ENCODE measurements around the gene KPNB1. TPM values are rescaled to one million over a fixed set of nuclear protein-coding genes. Genes with fewer than 3 reads are reported as not detected.

The KPNB1 gene
- total RNA-seq, 2 experiments from 2014 or later: 589 to 605 TPM

GRCh38 chr17:47708312-47708863, 58.7 kb downstream of the KPNB1 start:
- ATAC-seq (no peak), DNase-seq (no peak)
- Mint-ChIP-seq H3K4me1 (ENCODE audit: low read depth) (peaks cover 77% of the 10 kb centered on the region), H3K27me3 (no peaks in the 10 kb centered on the region), H3K27ac (no peak overlapping the region), H3K36me3 (ENCODE audit: low read depth) (peaks cover 29% of the 10 kb centered on the region), H3K9me3 (no peaks in the 10 kb centered on the region), H3K4me3 (no peak overlapping the region)
- ChIA-PET POLR2A (interaction anchor here (13.0 to 18.8 kb wide), 2 partner anchors 8 to 26 kb away, joined by 233 to 493 read pairs; partner anchors contain the start of gene TBX21), CTCF (interaction anchor here (13.6 to 19.3 kb wide), 3 partner anchors 5 to 29 kb away, joined by 240 to 424 read pairs (median 240); partner anchors contain the start of gene TBX21)
- no peak for TF ChIP-seq CTCF (IDR thresholded peaks at IDR 0.05)
- intact Hi-C loops (cut with micrococcal nuclease): loop anchor here (5.0 kb wide), 1 partner anchor 61 kb away; the partner anchor contains the start of gene KPNB1

GRCh38 chr17:47708864-47709541, 59.3 kb downstream of the KPNB1 start:
- no peak for DNase-seq
- CTCF ChIA-PET: interaction anchor here (13.6 to 19.3 kb wide), 3 partner anchors 4 to 29 kb away, joined by 240 to 424 read pairs (median 240); partner anchors contain the start of gene TBX21
- Mint-ChIP-seq H3K9me3 (no peaks in the 10 kb centered on the region), H3K4me3 (no peak overlapping the region), H3K27me3 (no peaks in the 10 kb centered on the region), H3K4me1 (ENCODE audit: low read depth) (peaks cover 74% of the 10 kb centered on the region), H3K36me3 (ENCODE audit: low read depth) (peaks cover 25% of the 10 kb centered on the region), H3K27ac (no peak overlapping the region)
- TF ChIP-seq CTCF (IDR thresholded peaks at IDR 0.05): no peak
- POLR2A ChIA-PET: interaction anchor here (2.0 to 18.8 kb wide), 4 partner anchors 7 to 25 kb away, joined by 10 to 493 read pairs (median 224); partner anchors contain the start of gene TBX21
- ATAC-seq: no peak
- intact Hi-C loops (cut with micrococcal nuclease): loop anchor here (5.0 kb wide), 1 partner anchor 62 kb away; the partner anchor contains the start of gene KPNB1

- peaks cover 22% of the 10 kb centered on the region for H3K36me3 Mint-ChIP-seq (ENCODE audit: low read depth)
- POLR2A ChIA-PET: interaction anchor here (2.0 to 11.4 kb wide), 2 partner anchors 9 to 24 kb away, joined by 10 to 214 read pairs; partner anchors contain the start of gene TBX21
- peaks cover 74% of the 10 kb centered on the region for H3K4me1 Mint-ChIP-seq (ENCODE audit: low read depth)
- CTCF ChIA-PET: interaction anchor here (13.6 to 19.3 kb wide), 3 partner anchors 4 to 28 kb away, joined by 240 to 424 read pairs (median 240); partner anchors contain the start of gene TBX21
- H3K27me3 Mint-ChIP-seq: no peaks in the 10 kb centered on the region
- TF ChIP-seq CTCF (IDR thresholded peaks at IDR 0.05): no peak
- no peaks in the 10 kb centered on the region for H3K9me3 Mint-ChIP-seq
- ATAC-seq: no peak
- no peak overlapping the region for H3K27ac Mint-ChIP-seq
- no peak overlapping the region for H3K4me3 Mint-ChIP-seq
- intact Hi-C loops (cut with micrococcal nuclease): loop anchor here (5.0 kb wide), 1 partner anchor 62 kb away; the partner anchor contains the start of gene KPNB1
- no peak for DNase-seq
These were observed 59.9 kb downstream of the KPNB1 start for GRCh38 chr17:47709594-47709993.

- peak overlapping the region; percentile 74 for H3K27ac Mint-ChIP-seq
- no peaks in the 10 kb centered on the region for H3K27me3 Mint-ChIP-seq
- CTCF ChIA-PET: interaction anchor here (13.9 kb wide), 1 partner anchor 8 kb away, joined by 240 read pairs; no protein-coding TSS in a partner anchor
- no peak overlapping the region for H3K4me3 Mint-ChIP-seq
- H3K9me3 Mint-ChIP-seq: no peaks in the 10 kb centered on the region
- DNase-seq (peak; percentile 39), ATAC-seq (no peak)
- TF ChIP-seq CTCF (IDR thresholded peaks at IDR 0.05): no peak
- POLR2A ChIA-PET: interaction anchor here (2.0 to 11.4 kb wide), 4 partner anchors 7 to 23 kb away, joined by 6 to 214 read pairs (median 11); partner anchors contain the start of gene TBX21
- H3K4me1 Mint-ChIP-seq (ENCODE audit: low read depth): peaks cover 73% of the 10 kb centered on the region
- peaks cover 17% of the 10 kb centered on the region for H3K36me3 Mint-ChIP-seq (ENCODE audit: low read depth)
- intact Hi-C loops (cut with micrococcal nuclease): no loop called here
These were observed 61.8 kb downstream of the KPNB1 start for GRCh38 chr17:47711366-47712099.
